Activated T-helper 1 cell treated with anti-CD3 and anti-CD28 coated beads, Interleukin-12 subunit alpha, Interleukin-12 subunit beta, Interleukin-2, Interleukin-4 antibody, amounts not matched to agents 30 ng/mL and 10 ng/mL and 1 ng/mL, durations not matched to agents 14 hours and 24 hours and 36 hours (primary cell): ENCODE data around the gene NCCRP1. TPM values are rescaled to one million over a fixed set of nuclear protein-coding genes. Genes with fewer than 3 reads are reported as not detected.

Experiments used
- DNase-seq: peaks from one replicate; pipeline ENCODE4 v3.0.0; 2021; ENCODE audit warnings: low spot score
- H3K27ac Mint-ChIP-seq: one replicate; pipeline ENCODE4 v1.8.0; 2021; ENCODE audit warnings: mild to moderate bottlenecking, mixed read lengths
- H3K27me3 Mint-ChIP-seq: one replicate; pipeline ENCODE4 v1.8.0; 2022; ENCODE audit warnings: mild to moderate bottlenecking, moderate library complexity, mixed read lengths; ENCODE audit not compliant: insufficient read depth
- H3K36me3 Mint-ChIP-seq: one replicate; pipeline ENCODE4 v1.8.0; 2021; ENCODE audit warnings: low read depth, mixed read lengths
- H3K4me1 Mint-ChIP-seq: one replicate; pipeline ENCODE4 v1.8.0; 2021; ENCODE audit warnings: low read depth, mixed read lengths
- H3K4me3 Mint-ChIP-seq: one replicate; pipeline ENCODE4 v1.8.0; 2021; ENCODE audit warnings: mild to moderate bottlenecking, moderate library complexity, mixed read lengths
- H3K9me3 Mint-ChIP-seq: one replicate; pipeline ENCODE4 v1.8.0; 2021; ENCODE audit warnings: mixed read lengths
- intact Hi-C: fragments of 100-400 bp; cut with micrococcal nuclease; formaldehyde crosslinking; loops from one replicate; pipeline ENCODE4 v1.15.1; 2024
- total RNA-seq: library from RNA; stranded (reverse); gene quantifications from 2 replicates; pipeline ENCODE4 v1.2.3, GENCODE V29; 2022

NCCRP1 gene
- total RNA-seq, 1 donor from 2014 or later, result not detected

GRCh38 chr19:39177736-39178135 is 19.0 kb upstream of the NCCRP1 start:
- Mint-ChIP-seq H3K4me1 (no peaks in the 10 kb centered on the region), H3K9me3 (no peaks in the 10 kb centered on the region)
- intact Hi-C loops, result no loop called here

DNA sequence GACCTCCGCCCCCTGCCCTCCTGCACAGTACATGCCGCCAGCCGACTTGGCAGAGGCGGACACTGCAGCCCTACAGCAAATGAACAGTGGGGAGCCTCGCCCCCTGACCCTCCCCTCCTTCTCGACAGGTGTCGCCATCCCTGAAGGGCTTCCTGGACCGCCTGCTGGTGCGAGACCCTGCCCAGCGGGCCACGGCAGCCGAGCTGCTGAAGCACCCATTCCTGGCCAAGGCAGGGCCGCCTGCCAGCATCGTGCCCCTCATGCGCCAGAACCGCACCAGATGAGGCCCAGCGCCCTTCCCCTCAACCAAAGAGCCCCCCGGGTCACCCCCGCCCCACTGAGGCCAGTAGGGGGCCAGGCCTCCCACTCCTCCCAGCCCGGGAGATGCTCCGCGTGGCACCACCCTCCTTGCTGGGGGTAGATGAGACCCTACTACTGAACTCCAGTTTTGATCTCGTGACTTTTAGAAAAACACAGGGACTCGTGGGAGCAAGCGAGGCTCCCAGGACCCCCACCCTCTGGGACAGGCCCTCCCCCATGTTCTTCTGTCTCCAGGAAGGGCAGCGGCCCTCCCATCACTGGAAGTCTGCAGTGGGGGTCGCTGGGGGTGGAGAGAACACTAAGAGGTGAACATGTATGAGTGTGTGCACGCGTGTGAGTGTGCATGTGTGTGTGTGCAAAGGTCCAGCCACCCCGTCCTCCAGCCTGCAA is 18.3 kb upstream of the NCCRP1 start:
- intact Hi-C loops, result no loop called here

More at GRCh38 chr19:39177736-39178135, 19.0 kb upstream of the NCCRP1 start:
- Mint-ChIP-seq H3K36me3 (peaks cover 3% of the 10 kb centered on the region), H3K4me3 (no peak overlapping the region), H3K27ac (no peak overlapping the region), H3K27me3 (no peaks in the 10 kb centered on the region)
- no peak for DNase-seq

GRCh38 chr19:39179754-39180153 is 17.0 kb upstream of the NCCRP1 start:
- no peaks in the 10 kb centered on the region for H3K27me3 Mint-ChIP-seq
- no peaks in the 10 kb centered on the region for H3K9me3 Mint-ChIP-seq
- H3K27ac Mint-ChIP-seq, result no peak overlapping the region
- intact Hi-C loops, result no loop called here
- H3K4me3 Mint-ChIP-seq, result no peak overlapping the region
- H3K36me3 Mint-ChIP-seq, result peaks cover 3% of the 10 kb centered on the region
- H3K4me1 Mint-ChIP-seq, result no peaks in the 10 kb centered on the region
- DNase-seq, result no peak

More for the DNA sequence above, 18.3 kb upstream of the NCCRP1 start:
- DNase-seq, result no peak
- no peak overlapping the region for H3K27ac Mint-ChIP-seq
- H3K9me3 Mint-ChIP-seq, result no peaks in the 10 kb centered on the region
- no peaks in the 10 kb centered on the region for H3K27me3 Mint-ChIP-seq
- peaks cover 3% of the 10 kb centered on the region for H3K36me3 Mint-ChIP-seq
- no peak overlapping the region for H3K4me3 Mint-ChIP-seq
- no peaks in the 10 kb centered on the region for H3K4me1 Mint-ChIP-seq

GRCh38 chr19:39180749-39181148 is 16.0 kb upstream of the NCCRP1 start:
- intact Hi-C loops, result no loop called here
- Mint-ChIP-seq H3K27me3 (no peaks in the 10 kb centered on the region), H3K27ac (no peak overlapping the region), H3K9me3 (no peaks in the 10 kb centered on the region), H3K4me1 (no peaks in the 10 kb centered on the region), H3K36me3 (peaks cover 3% of the 10 kb centered on the region), H3K4me3 (no peak overlapping the region)
- DNase-seq, result no peak

- intact Hi-C loops, result no loop called here
- no peak overlapping the region for H3K27ac Mint-ChIP-seq
- H3K36me3 Mint-ChIP-seq, result peaks cover 3% of the 10 kb centered on the region
- no peaks in the 10 kb centered on the region for H3K27me3 Mint-ChIP-seq
- no peak overlapping the region for H3K4me3 Mint-ChIP-seq
- H3K4me1 Mint-ChIP-seq, result no peaks in the 10 kb centered on the region
- no peak for DNase-seq
- no peaks in the 10 kb centered on the region for H3K9me3 Mint-ChIP-seq
Measured at GRCh38 chr19:39181500-39182173, 15.1 kb upstream of the NCCRP1 start.

DNA sequence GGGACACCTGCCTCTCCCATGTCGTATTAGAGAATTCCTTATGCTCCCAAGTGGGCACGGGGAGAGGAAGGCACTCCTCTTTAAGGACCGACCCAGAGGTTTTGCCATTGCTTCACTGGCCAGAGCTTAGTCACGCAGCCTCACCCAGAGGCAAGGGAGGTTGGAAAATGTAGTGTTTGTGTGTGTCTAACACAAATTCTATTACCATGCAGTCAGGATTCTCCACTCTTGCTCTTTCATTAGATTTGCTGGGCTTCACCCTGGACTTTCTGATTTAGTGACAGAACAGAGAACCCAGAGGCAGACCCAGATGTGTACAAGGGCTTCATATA is 14.6 kb upstream of the NCCRP1 start:
- Mint-ChIP-seq H3K27me3 (no peaks in the 10 kb centered on the region), H3K27ac (no peak overlapping the region), H3K36me3 (peaks cover 1% of the 10 kb centered on the region), H3K4me1 (no peaks in the 10 kb centered on the region), H3K9me3 (no peaks in the 10 kb centered on the region), H3K4me3 (no peak overlapping the region)
- intact Hi-C loops, result no loop called here
- no peak for DNase-seq

- no peak for DNase-seq
- Mint-ChIP-seq H3K27me3 (no peaks in the 10 kb centered on the region), H3K9me3 (no peaks in the 10 kb centered on the region), H3K4me3 (no peak overlapping the region), H3K36me3 (no peaks in the 10 kb centered on the region), H3K27ac (no peak overlapping the region), H3K4me1 (no peaks in the 10 kb centered on the region)
- intact Hi-C loops, result no loop called here
Measured at GRCh38 chr19:39183104-39183503, 13.7 kb upstream of the NCCRP1 start.

GRCh38 chr19:39186391-39186790 is 10.4 kb upstream of the NCCRP1 start:
- H3K27ac Mint-ChIP-seq, result no peak overlapping the region
- H3K9me3 Mint-ChIP-seq, result no peaks in the 10 kb centered on the region
- H3K27me3 Mint-ChIP-seq, result peaks cover 2% of the 10 kb centered on the region
- no peak overlapping the region for H3K4me3 Mint-ChIP-seq
- DNase-seq, result no peak
- H3K36me3 Mint-ChIP-seq, result no peaks in the 10 kb centered on the region
- H3K4me1 Mint-ChIP-seq, result no peaks in the 10 kb centered on the region
- intact Hi-C loops, result no loop called here

GRCh38 chr19:39187552-39187943 is 9.2 kb upstream of the NCCRP1 start:
- intact Hi-C loops, result loop anchor here (1.0 kb wide), 2 partner anchors 65 to 225 kb away; no protein-coding TSS in a partner anchor
- no peak for DNase-seq
- no peaks in the 10 kb centered on the region for H3K9me3 Mint-ChIP-seq
- H3K27me3 Mint-ChIP-seq, result peaks cover 2% of the 10 kb centered on the region
- H3K4me3 Mint-ChIP-seq, result no peak overlapping the region
- no peaks in the 10 kb centered on the region for H3K36me3 Mint-ChIP-seq
- H3K4me1 Mint-ChIP-seq, result no peaks in the 10 kb centered on the region
- H3K27ac Mint-ChIP-seq, result no peak overlapping the region

DNA sequence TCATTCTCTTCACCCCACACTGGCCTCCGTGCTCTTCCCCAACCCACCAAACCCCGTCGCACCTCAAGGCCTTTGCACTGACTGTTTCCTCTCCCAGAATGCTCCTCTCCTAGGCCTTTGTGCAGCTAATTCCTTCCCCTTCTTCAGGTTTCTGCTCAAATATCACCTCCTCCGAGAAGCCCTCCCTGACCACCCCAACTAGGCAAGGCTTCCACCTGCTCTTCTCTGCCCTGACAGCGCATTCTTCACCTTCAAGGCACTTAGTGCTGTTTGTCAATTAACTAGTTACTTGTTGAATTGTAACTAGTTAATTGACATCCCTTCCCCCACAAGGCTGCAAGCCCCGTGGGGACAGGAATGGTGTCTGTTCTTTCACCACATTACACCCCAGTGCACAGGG is 7.8 kb upstream of the NCCRP1 start:
- H3K4me3 Mint-ChIP-seq, result no peak overlapping the region
- H3K27ac Mint-ChIP-seq, result no peak overlapping the region
- DNase-seq, result no peak
- H3K4me1 Mint-ChIP-seq, result no peaks in the 10 kb centered on the region
- intact Hi-C loops, result no loop called here
- H3K36me3 Mint-ChIP-seq, result no peaks in the 10 kb centered on the region
- H3K27me3 Mint-ChIP-seq, result peaks cover 5% of the 10 kb centered on the region
- H3K9me3 Mint-ChIP-seq, result no peaks in the 10 kb centered on the region

DNA sequence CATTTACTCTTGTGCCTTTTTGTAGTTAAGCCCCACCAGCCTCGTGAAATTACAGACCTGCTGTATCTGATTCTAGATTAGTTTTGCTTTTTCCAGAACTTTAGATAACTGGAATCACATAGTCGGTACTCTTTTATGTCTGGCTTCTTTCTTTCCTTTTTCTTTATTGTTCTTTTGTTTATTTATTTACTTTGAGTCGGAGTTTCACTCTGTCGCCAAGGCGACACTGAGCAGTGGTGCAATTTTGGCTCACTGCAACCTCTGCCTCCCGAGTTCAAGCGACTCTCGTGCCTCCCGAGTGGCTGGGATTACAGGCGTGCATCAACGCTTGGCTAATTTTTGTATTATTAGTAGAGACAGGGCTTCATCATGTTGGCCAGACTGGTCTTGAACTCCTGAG is 6.0 kb upstream of the NCCRP1 start:
- DNase-seq, result no peak
- Mint-ChIP-seq H3K27ac (no peak overlapping the region), H3K27me3 (peaks cover 16% of the 10 kb centered on the region), H3K4me1 (no peaks in the 10 kb centered on the region), H3K9me3 (no peaks in the 10 kb centered on the region), H3K36me3 (no peaks in the 10 kb centered on the region), H3K4me3 (no peak overlapping the region)
- intact Hi-C loops, result no loop called here

GRCh38 chr19:39192846-39193245 is 3.9 kb upstream of the NCCRP1 start:
- no peaks in the 10 kb centered on the region for H3K9me3 Mint-ChIP-seq
- H3K27ac Mint-ChIP-seq, result no peak overlapping the region
- H3K4me1 Mint-ChIP-seq, result peaks cover 6% of the 10 kb centered on the region
- H3K4me3 Mint-ChIP-seq, result no peak overlapping the region
- intact Hi-C loops, result no loop called here
- peaks cover 1% of the 10 kb centered on the region for H3K36me3 Mint-ChIP-seq
- no peak for DNase-seq
- peaks cover 29% of the 10 kb centered on the region for H3K27me3 Mint-ChIP-seq

- no peak for DNase-seq
- no peak overlapping the region for H3K27ac Mint-ChIP-seq
Measured at GRCh38 chr19:39193803-39194202, 3.0 kb upstream of the NCCRP1 start.

More at GRCh38 chr19:39193803-39194202, 3.0 kb upstream of the NCCRP1 start:
- intact Hi-C loops, result no loop called here
- Mint-ChIP-seq H3K4me1 (peaks cover 6% of the 10 kb centered on the region), H3K36me3 (peaks cover 1% of the 10 kb centered on the region), H3K9me3 (no peaks in the 10 kb centered on the region), H3K27me3 (peaks cover 38% of the 10 kb centered on the region), H3K4me3 (no peak overlapping the region)
